Choroid plexus epithelial cell (primary cell): ENCODE measurements around the gene CRY2.

ENCODE experiments used
- DNase-seq: peaks from one replicate; pipeline ENCODE4 v3.0.0-alpha.2; 2010; ENCODE audit warnings: low read depth
- H3K4me3 ChIP-seq: 2 replicates; pipeline ENCODE4 v1.5.1; 2011; ENCODE audit warnings: low read depth, mild to moderate bottlenecking, control low read depth, low read length, moderate library complexity
- TF ChIP-seq, protein P1 (sequence below): conservative IDR thresholded peaks from 2 replicates; pipeline ENCODE4 v1.5.1; 2011; ENCODE audit warnings: low read depth, mild to moderate bottlenecking, control low read depth, inconsistent platforms, low read length, moderate library complexity

The CRY2 gene

DNA sequence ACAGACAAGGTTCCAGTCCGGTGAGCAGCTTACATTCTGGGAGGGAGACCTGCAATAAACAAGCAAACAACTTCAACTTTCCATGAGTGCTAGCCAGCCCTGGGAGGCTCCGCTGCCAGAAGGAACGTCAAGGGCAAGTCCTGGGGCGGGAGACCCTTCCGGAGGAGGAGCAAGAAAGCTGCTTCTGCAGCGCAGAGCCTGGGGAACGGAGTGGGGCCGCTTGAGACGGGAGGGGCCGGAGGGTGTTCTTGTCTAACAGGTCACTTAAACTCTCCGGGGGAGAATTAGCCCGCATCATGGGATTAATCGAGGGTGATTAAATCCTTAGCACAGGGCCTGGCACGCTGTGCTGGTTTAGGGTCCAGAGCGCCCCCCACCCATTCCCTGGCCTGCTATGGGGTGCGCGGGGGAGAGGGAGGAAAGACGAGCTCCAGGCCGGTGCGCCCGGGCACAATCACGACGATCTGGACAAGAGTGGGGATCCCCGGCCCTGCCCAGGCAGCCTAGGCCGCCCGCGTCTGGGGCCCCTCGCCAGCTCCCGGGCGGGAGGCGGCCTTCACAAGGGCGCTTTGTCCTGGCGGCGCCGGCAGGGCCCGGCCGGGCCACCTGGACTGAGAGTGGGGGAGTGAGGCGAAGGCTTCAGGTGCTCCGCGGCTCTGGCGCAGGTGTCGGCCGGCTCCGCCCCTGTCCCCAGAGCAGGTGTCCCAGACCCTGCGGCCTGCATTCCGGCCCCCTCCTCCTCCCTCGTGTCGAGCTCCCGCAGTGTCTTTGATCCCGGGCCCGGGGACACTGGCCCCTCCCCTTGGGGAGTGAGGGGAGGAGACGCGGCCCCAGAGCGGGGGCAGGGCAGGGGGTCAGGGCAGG, 74.5 kb downstream of the CRY2 start:
- TF ChIP-seq, protein P1, sequence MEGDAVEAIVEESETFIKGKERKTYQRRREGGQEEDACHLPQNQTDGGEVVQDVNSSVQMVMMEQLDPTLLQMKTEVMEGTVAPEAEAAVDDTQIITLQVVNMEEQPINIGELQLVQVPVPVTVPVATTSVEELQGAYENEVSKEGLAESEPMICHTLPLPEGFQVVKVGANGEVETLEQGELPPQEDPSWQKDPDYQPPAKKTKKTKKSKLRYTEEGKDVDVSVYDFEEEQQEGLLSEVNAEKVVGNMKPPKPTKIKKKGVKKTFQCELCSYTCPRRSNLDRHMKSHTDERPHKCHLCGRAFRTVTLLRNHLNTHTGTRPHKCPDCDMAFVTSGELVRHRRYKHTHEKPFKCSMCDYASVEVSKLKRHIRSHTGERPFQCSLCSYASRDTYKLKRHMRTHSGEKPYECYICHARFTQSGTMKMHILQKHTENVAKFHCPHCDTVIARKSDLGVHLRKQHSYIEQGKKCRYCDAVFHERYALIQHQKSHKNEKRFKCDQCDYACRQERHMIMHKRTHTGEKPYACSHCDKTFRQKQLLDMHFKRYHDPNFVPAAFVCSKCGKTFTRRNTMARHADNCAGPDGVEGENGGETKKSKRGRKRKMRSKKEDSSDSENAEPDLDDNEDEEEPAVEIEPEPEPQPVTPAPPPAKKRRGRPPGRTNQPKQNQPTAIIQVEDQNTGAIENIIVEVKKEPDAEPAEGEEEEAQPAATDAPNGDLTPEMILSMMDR = no peak
- no peak for DNase-seq
- no peak overlapping the region for H3K4me3 ChIP-seq

DNA sequence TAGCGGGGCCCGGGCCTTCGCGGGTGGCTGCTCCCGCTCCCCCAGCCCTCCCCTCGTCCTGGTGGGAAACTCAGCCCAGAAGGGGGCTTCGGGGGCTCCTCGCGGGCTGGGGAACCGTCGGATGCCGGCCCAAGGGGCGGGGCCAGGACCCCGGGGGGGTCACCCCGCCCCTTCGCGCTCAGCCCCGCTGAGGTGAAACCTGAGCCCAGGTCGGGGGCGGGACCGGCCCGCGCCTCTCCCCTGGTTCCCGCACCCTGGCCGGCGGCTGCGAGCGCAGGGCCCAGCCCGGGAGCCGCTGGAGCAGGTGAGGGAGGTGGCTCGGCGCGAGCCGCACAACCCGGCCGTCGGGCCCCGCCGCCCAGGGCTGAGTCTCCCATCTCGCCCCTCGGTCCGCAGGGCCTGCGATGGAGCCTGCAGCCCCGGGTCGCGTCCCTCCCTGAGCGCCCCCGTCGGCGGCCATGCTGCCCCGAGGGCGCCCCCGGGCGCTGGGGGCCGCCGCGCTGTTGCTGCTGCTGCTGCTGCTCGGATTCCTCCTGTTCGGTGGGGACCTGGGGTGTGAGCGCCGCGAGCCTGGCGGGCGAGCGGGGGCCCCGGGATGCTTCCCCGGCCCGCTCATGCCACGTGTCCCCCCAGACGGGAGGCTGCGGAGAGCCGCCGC, 75.3 kb downstream of the CRY2 start, which contains the start of gene LARGE2:
LARGE2 (plus strand) TSS at position 232 of the 658 bp plus-strand sequence; CDS start at position 459, 227 bp downstream.
- H3K4me3 ChIP-seq = no peak within 1 kb of the TSS
- TF ChIP-seq, protein P1 = no peak
- DNase-seq = no peak

DNA sequence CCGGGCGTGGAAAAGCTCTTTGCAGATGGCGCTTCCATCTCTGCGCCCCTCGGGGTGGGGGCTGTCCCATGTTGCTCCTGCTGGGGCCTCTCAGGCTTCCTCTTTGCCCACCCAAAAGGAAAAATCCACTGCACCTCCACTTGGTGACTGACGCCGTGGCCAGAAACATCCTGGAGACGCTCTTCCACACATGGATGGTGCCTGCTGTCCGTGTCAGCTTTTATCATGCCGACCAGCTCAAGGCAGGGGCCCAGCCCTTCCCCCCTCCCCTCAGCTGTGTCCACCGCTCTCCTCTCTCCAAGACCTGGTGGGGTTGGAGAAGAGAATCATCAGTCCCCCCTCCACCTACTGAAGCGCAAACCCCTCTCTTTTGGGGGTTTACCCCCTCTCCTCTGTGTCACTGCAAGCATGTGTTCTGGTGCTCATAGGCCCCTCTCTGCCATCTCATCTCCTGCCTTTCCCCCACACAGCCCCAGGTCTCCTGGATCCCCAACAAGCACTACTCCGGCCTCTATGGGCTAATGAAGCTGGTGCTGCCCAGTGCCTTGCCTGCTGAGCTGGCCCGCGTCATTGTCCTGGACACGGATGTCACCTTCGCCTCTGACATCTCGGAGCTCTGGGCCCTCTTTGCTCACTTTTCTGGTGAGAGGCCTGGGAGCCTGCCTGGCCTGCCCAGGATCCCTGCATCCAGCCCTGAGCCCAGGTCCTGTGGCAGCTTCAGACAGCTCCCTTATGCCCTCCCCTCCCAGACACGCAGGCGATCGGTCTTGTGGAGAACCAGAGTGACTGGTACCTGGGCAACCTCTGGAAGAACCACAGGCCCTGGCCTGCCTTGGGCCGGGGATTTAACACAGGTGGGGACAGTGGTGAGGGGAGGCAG, 77.0 kb downstream of the CRY2 start:
- TF ChIP-seq, protein P1 = no peak
- H3K4me3 ChIP-seq = no peak overlapping the region
- DNase-seq = no peak

DNA sequence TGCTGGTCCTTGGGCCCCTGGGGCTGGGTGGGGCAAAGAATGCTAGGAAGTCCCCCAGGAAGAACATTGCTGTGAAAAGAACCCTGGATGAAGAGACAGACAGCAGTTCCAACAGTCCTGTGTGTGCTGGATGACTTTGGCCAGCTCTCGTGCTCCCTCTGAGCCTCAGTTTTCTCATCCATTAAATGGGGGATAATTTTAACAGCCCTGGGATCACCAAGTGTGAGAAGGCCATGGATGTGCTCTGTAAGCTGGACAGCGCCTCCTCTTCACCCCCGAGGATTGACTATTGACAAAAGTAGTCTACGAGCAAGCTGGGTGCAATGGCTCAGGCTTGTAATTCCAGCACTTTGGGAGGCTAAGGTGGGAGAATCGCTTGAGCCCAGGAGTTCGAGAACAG, 77.7 kb downstream of the CRY2 start:
- TF ChIP-seq, protein P1 = no peak
- DNase-seq = no peak
- no peak overlapping the region for H3K4me3 ChIP-seq

DNA sequence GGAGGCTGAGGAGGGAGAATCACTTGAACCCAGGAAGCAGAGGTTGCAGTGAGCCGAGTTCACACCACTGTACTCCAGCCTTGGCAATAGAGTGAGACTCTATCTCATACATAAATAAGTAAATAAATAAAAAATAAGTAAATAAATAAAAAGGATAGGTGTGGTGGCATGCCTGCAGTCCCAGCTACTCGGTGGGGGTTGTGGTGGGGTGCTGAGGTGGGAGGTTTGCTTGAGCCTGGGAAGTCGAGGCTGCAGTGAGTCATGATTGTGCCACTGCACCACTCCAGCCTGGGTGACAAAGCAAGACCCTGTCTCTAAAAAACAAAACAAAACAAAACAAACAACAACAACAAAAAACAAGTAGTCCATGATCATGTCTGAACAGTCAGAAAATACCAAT, 78.3 kb downstream of the CRY2 start:
- no peak for DNase-seq
- no peak overlapping the region for H3K4me3 ChIP-seq
- TF ChIP-seq, protein P1 = no peak

DNA sequence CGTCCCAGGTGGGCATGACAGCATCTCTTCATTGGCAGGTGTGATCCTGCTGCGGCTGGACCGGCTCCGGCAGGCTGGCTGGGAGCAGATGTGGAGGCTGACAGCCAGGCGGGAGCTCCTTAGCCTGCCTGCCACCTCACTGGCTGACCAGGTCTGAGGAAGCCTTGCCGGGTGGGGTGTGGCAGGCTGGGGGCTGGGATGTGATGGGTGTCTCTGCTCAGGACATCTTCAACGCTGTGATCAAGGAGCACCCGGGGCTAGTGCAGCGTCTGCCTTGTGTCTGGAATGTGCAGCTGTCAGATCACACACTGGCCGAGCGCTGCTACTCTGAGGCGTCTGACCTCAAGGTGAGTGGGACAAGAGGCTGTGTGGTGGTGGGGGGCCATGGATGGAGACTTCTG, 78.7 kb downstream of the CRY2 start:
- no peak for DNase-seq
- H3K4me3 ChIP-seq = no peak overlapping the region
- TF ChIP-seq, protein P1 = no peak
